GM10847 (cell line): ENCODE results near the gene PTX4.

ENCODE experiments used
- POLR2A ChIP-seq: IDR thresholded peaks from 2 replicates; pipeline ENCODE4 v1.6.1; 2011; ENCODE audit not compliant: insufficient read length; ENCODE audit errors: extremely low read depth

Gene PTX4, protein sequence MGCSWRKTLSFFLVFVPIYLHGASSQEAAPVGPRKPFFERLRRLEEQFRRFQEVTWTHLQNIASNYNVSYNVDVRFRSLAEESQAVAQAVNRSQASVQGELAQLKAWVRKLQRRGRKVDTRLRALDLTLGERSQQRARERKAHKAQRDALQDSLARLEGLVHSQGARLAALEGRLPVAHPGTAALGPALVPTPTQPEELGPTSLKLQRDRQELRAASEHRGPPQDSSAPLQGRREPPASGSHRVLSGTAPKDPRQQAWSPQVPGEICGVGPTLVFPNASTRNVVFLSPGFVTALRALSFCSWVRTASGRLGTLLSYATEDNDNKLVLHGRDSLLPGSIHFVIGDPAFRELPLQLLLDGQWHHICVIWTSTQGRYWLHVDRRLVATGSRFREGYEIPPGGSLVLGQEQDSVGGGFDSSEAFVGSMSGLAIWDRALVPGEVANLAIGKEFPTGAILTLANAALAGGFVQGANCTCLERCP

DNA sequence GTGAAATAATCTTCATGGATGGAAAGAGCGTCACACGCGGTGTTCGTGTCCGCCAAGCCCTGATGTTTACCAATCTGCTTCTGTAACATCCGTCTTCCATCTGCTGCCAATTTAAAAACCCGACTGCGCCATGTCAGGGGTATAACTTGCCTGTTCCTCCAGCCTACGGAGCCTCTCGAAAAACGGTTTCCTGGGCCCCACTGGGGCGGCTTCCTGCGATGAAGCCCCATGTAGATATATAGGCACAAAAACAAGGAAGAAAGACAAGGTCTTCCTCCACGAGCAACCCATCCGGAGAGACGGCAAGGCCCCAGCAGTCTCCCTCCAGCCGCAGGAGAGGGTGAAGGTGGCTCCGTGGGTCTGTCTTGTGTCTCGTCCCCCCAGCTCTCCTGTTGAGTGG, at the start of gene PTX4:
TSS of gene PTX4 (minus strand) at position 326 of the 400 bp plus-strand sequence. CDS start at position 291, 35 bp downstream.
- no peak for TF ChIP-seq POLR2A

DNA sequence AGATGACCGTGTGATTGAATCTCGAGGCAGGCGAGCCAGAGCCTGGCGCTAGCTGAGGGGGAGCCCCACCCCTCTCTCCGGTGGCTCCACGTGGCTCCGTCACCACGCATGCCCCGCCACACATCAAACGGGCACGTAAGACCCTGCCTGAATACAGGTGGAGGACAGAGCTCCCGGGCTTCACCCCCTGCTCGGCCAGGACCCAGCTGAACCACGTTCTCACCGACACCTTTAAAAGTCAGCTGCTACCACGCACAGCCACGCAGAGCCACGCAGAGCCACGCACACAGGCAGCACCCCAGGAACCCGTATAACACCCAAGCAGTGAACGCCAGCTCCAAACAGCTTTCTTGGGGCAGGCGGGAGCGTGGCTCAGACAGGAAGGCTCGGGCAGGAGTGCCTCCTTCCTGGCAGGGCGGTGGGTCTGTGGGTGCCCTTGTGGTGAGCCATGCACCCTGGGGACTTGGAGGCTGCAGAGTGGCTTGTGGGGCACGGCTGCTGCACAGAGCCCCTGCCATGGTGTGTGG, 49.1 kb upstream of the PTX4 start:
- no peak for TF ChIP-seq POLR2A

DNA sequence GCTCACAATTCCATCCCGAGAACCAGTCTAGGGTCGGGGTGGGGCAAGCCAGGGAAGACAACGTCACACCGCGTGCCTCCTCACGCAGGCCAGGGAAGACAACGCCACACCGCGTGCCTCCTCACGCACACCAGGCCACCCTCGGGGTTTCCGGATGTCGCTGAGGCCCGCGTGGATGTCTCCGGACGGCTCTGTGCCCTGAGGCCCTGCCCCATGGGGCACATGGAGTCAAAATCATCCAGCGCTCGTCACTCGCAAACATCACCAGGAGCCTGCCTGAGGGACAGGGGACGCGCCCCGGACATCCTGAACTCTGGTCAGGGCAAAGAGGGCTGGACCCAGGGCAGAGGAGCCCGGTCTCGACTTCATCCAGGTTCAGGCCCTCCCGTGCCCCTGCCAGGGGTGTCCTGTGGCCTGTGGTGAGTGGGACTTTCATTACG, 48.4 kb upstream of the PTX4 start:
- TF ChIP-seq POLR2A = no peak

DNA sequence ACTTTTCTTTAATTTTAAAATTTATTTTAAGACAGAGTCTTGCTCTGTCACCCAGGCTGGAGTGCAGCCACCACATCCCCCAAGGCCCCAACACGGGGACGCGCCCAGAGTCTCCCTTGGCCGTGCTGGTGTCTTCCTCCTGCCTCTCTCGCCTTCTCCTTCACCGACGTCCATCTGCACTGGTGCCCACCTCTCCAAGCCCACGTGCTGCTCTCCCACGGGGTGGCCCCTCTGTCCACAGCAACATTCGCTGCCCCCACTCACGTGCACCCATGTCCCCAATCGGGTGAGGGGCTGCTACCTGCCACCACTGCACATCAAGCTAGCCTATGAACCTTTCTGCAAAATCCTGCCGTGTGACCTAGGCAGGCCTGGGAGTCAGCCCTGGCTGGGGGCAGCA, 47.9 kb upstream of the PTX4 start:
- TF ChIP-seq POLR2A = no peak

DNA sequence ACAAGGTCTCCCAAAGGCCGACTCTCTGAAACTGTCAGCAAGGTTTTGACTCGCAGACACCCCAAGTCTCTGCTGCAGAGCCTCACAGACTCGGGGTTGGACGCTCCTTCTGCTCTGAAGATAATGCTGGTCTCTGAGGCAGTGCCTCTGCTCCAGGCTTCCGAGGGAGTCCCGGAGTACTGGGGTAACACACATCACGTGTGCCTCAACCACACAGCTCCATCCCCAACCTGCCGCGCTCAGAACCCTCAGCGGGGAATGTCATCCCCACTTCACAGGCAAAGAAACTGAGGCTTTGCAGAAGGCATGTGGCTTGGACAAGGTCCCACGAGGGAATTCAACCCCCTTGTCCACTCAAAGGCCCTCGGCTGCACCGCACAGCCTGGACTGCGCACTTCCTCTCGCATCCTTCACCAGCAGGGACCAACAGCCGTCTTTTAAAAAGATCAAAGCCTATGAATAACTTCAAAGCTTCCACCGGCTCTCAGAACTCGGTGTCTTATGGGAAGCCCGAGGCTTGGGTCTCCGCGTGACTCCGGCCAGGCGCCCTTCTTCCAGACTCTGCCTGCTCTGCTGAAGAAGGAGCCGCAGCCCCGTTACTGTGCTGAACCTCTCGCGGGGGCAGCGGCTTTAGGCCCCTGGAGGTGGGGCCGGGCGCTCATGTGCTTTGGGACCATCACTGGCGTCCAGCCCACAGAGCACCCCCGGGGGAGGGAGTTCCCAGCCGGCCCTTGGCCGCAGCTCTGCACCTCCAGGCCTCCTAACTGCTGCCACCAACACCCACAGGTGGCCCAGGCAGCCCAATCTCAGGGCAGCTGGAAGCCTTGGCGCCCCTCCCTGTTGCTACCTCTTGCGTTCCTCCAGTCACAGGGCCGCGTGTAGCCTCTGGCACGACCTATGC, 46.9 kb upstream of the PTX4 start:
- no peak for TF ChIP-seq POLR2A

DNA sequence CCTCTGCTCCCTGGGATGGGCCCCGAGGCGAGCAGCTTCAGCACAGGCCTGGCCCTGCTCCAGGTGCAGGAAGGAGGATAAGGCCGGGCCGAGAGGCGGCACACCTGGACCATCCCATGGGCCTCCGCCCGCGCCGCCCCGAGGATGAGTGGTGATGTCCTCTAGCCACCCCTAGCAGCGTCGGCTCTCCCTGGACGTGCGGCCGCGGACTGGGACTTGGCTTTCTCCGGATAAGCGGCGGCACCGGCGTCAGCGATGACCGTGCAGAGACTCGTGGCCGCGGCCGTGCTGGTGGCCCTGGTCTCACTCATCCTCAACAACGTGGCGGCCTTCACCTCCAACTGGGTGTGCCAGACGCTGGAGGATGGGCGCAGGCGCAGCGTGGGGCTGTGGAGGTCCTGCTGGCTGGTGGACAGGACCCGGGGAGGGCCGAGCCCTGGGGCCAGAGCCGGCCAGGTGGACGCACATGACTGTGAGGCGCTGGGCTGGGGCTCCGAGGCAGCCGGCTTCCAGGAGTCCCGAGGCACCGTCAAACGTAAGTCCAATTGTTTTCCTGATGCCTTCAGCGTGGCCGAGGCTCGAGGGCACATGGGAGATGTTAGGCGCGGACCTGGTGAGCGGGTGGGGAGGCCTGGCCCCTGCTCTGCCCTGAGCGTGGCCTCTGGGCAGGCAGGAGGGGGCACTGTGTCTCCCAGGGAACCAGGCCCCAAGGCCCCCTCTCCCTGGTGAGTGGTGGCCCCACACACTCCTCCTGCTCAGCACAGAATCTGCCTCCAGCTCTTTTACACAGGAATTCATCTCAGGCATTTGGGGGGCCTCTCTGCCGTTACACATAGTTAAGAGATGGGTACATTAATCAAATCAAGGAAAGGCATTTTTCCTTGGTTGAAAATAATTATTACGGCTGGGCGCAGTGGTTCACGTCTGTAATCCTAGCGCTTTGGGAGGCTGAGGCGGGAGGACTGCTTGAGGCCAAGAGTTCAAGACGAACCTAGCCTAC, 45.6 kb upstream of the PTX4 start:
- no peak for TF ChIP-seq POLR2A

DNA sequence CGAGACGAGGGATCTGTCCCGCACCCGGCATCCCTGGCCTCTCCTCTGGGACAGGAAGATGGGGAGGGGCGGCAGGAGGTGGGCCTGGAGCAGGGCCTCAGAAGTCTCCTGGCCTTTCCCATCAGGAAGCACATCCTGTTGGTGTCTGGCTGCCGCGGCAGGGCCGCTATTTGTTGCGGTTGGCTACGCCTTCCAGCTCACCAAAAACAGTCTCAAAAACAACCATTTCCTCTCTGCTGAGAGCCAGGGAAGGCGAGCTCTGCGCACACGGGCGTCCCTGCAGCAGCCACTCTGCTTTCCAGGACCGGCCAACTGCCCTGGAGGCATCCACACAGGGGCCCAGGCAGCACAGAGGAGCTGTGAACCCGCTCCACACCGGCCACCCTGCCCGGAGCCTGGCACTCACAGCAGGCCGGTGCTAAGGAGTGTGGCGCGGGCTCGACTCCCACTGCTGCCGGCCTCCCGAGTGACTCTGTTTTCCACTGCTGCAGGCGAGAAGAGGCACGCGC, 44.8 kb upstream of the PTX4 start, which contains the start of gene TMEM204:
TSS of gene TMEM204 (plus strand) at position 224 of the 509 bp plus-strand sequence. CDS start 610 bp downstream, outside the sequence.
- no peak for TF ChIP-seq POLR2A

DNA sequence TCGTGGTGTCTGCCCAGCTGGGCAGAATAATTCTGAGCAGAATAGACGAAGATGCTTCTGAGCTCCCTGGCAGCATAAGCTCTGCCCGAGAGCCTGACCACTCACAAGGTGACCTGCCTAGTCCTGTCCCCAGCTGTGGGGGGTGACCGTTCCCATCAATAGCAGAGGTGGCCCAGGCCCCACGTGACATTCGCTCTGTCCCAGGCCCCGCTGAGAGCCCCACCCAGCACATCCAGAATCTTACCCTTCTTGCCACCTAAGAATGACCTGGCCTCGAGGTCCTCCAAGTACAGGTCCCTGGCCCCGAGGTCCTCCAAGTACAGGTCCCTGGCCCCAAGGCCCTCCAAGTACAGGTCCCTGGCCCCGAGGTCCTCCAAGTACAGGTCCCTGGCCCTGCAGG, 44.0 kb upstream of the PTX4 start:
- no peak for TF ChIP-seq POLR2A

DNA sequence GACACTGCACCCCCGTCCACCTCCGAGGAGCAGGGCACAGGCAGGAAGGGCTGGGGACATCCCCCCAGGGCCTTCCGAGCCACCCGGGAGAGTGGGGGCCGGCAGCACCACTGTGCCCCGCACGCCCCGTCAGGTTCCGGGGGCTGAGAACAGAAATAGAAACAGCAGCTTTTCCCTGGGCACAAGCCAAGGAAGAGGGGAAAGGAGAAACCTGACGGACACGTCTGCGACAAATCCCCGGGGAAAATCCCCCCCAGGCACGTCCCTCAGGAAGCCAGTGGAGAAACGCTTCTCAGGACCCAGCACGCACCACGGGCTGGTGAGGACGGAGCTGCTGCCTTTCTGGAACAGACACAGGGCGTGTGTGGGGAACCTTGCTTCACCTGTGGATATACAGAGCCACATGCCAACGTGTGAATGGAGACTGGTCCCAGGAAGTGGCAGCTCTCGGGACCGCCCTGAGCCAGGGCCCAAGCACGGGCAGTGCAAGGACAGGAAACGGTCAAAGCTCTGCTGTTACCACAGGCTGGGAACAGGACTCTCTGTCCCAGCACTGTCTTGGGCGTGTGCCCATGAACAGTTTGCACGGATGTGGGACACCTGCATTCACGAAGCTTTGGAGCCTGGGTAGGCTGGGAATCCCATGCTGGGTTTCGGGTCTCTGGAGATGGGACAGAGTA, 43.5 kb upstream of the PTX4 start:
- TF ChIP-seq POLR2A = no peak

DNA sequence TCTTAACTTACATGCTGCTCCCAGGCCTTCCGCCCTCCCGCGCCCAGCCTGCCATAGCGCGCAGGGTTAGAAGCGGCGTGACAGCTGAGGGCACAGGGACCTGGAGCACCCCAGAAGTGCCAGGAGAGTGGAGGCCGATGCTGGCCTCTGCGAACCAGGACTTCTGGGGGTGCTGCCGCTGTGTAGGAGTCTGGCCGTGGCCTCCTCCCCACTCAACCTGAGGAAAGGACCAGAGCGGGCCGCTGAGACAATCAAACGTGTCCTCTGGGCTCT, 42.8 kb upstream of the PTX4 start:
- no peak for TF ChIP-seq POLR2A

DNA sequence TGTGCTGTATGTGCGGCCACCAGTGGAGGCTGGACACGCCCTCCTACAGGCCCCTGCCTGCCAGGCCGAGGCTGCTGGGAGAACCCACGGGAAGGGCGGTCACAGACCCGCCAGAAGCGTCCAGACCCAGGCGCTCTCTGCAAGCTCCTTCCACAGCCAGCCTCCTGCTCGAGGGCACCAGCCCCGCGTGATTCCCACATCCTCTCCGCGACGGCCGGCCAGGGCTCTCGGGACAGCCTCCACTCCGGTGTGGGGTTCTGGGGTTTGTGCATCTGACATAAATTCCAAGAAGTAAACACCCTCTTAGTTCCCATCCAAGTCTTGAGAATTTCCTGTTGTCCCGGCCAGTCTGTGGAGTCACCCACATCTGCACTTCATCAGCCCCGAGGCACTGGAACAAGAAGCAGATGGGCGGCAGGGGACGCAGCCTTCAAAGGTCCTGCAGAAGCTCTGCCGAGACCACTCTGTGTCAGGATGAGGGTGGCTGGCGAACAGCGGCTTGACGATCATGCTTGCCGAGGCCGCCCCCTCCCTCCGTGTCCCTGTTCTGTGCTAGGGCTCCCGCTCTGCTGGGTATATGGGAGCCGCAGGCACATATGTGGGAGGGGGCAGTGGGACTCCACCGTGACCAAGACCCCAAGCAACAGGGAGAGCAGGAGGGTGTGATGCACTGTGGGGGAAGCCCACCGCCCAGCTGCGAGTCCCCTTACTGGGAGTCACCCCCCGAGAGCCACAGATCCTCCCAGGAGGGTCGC, 42.3 kb upstream of the PTX4 start:
- TF ChIP-seq POLR2A = no peak

DNA sequence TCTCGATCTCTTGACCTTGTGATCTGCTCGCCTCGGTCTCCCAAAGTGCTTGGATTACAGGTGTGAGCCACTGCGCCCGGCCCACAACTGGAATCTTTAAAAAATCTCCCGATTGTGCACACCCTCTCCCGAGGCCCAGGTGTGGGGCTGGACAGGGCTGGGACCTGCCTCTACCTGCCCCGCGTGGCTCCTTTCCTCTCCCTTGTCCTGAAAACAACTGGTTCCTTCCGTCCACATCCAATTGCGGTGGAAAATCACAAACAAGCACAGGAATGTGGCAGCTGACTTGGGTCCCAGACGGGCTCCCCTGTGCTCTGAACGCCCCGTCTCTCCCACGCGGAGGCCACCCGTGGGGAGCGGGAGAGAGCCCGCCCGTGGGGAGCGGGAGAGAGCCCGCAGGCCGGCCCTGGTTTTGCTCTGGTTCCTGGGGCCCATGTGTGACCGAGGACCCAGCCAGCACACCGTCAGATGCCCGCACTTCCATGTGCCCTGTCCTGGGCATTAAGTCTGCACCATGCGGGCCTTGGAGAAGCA, 41.7 kb upstream of the PTX4 start:
- no peak for TF ChIP-seq POLR2A
